Measurements from ENCODE around the gene USP13. TPM values are rescaled to one million over a fixed set of nuclear protein-coding genes. Genes with fewer than 3 reads are reported as not detected.

USP13 gene
- polyA plus RNA-seq, 3 donors, result 14.1 to 16.7 (median 15.8) TPM

Other genes starting within 250 kb of the USP13 start
- 10 to 100 TPM; 28.5 to 29.6 (median 29.0) TPM for gene GNB4, start 201.6 kb upstream of the USP13 start, polyA plus RNA-seq (ENCODE audit: insufficient read length in 3 of 3)
- gene ACTL6A, start 90.1 kb upstream of the USP13 start, polyA plus RNA-seq (ENCODE audit: insufficient read length in 3 of 3), result 100 to 1,000 TPM; 108 to 126 (median 108) TPM
- gene MRPL47, start 48.4 kb upstream of the USP13 start, polyA plus RNA-seq (ENCODE audit: insufficient read length in 3 of 3), result 10 to 100 TPM; 59.5 to 64.6 (median 60.1) TPM
- gene NDUFB5, start 48.2 kb upstream of the USP13 start, polyA plus RNA-seq (ENCODE audit: insufficient read length in 3 of 3), result 100 to 1,000 TPM; 201 to 206 (median 202) TPM

Data from right renal cortex interstitium (tissue), 3 donors.